Measurements from ENCODE around the gene SHISA5. TPM values are rescaled to one million over a fixed set of nuclear protein-coding genes. Genes with fewer than 3 reads are reported as not detected.
A peak's percentile ranks its signal among the peaks of the same experiment; 100 is the strongest.

SHISA5 gene
- total RNA-seq, 1 experiment from 2014 or later = 137 TPM

- Mint-ChIP-seq H3K4me1 (peaks cover 26% of the 10 kb centered on the region), H3K27me3 (ENCODE audit: low read depth) (no peaks in the 10 kb centered on the region), H3K27ac (peak within 1 kb of the TSS; percentile 89), H3K9me3 (no peaks in the 10 kb centered on the region), H3K4me3 (peak within 1 kb of the TSS; percentile 94), H3K36me3 (peaks cover 28% of the 10 kb centered on the region)
- ATAC-seq (peak; percentile 92), DNase-seq (ENCODE audit: low spot score) (peak; percentile 93)
- ChIA-PET POLR2A (interaction anchor here (0.6 to 1.8 kb wide), 15 partner anchors 11 to 263 kb away, joined by 3 to 11 read pairs (median 6); partner anchors contain the start of genes CDC25A and SHISA5), CTCF (interaction anchor here (0.8 to 4.5 kb wide), 11 partner anchors 11 to 189 kb away, joined by 3 to 121 read pairs (median 9); partner anchors contain the start of genes PFKFB4 and SLC26A6)
- TF ChIP-seq ERG (CRISPR knock-in tag; IDR thresholded peaks at IDR 0.05) (no peak), MYBL2 (CRISPR knock-in tag; IDR thresholded peaks at IDR 0.05) (peak; percentile 93), JAZF1 (CRISPR knock-in tag; IDR thresholded peaks at IDR 0.05) (no peak), OVOL2 (CRISPR knock-in tag; IDR thresholded peaks at IDR 0.05; ENCODE audit: borderline replicate concordance) (no peak), CDX4 (CRISPR knock-in tag; IDR thresholded peaks at IDR 0.05; ENCODE audit: borderline replicate concordance) (no peak), FOXK1 (CRISPR knock-in tag; IDR thresholded peaks at IDR 0.05) (peak; percentile 96), ZBTB43 (CRISPR knock-in tag; IDR thresholded peaks at IDR 0.05) (peak; percentile 73; the same call in 1 of the 2 replicates), FOXP1 (CRISPR knock-in tag; IDR thresholded peaks at IDR 0.05; ENCODE audit: borderline replicate concordance) (peak; percentile 81; the same call in 1 of the 2 replicates), PRDM15 (CRISPR knock-in tag; IDR thresholded peaks at IDR 0.05) (peak; percentile 90), CREM (CRISPR knock-in tag; IDR thresholded peaks at IDR 0.05) (peak; percentile 98), GTF2I (CRISPR knock-in tag; conservative IDR thresholded peaks at IDR 0.05) (no peak), ESRRA (CRISPR knock-in tag; IDR thresholded peaks at IDR 0.05; ENCODE audit: borderline replicate concordance) (peak; percentile 91; the same call in 1 of the 2 replicates), ZNF232 (CRISPR knock-in tag; IDR thresholded peaks at IDR 0.05) (peak; percentile 88), TEAD1 (CRISPR knock-in tag; IDR thresholded peaks at IDR 0.05) (peak; percentile 89), TP53 (CRISPR knock-in tag; IDR thresholded peaks at IDR 0.05) (0 out of 2 replicates have a peak, but pooled peaks have one; percentile 75), NFYB (CRISPR knock-in tag; conservative IDR thresholded peaks at IDR 0.05; ENCODE audit: low read depth) (peak; percentile 91), SP1 (CRISPR knock-in tag; conservative IDR thresholded peaks at IDR 0.05) (peak; percentile 98), NFATC4 (CRISPR knock-in tag; IDR thresholded peaks at IDR 0.05) (no peak), MAX (CRISPR knock-in tag; IDR thresholded peaks at IDR 0.05) (peak; percentile 86), TCF7 (CRISPR knock-in tag; IDR thresholded peaks at IDR 0.05; ENCODE audit: low read depth) (0 out of 2 replicates have a peak, but pooled peaks have one; percentile 23), USF1 (CRISPR knock-in tag; IDR thresholded peaks at IDR 0.05) (no peak), ZSCAN18 (CRISPR knock-in tag; IDR thresholded peaks at IDR 0.05) (no peak), IRF2 (CRISPR knock-in tag; IDR thresholded peaks at IDR 0.05; ENCODE audit: borderline replicate concordance, low read depth) (no peak), AFF4 (CRISPR knock-in tag; IDR thresholded peaks at IDR 0.05; ENCODE audit: borderline replicate concordance) (no peak)
Observed at GRCh38 chr3:48446425-48447193, 57.4 kb downstream of the SHISA5 start, which contains the start of gene ATRIP. Gene ATRIP, plus strand, starts transcription at chr3:48446737. Its CDS starts 109 bp downstream, at chr3:48446846.
